Retinal pigment epithelial cell (primary cell): Measurements from ENCODE around the gene TEAD1.

Source experiments
- DNase-seq: peaks from one replicate; pipeline ENCODE4 v3.0.0-alpha.2; 2010; ENCODE audit warnings: low read depth
- H3K4me3 ChIP-seq: 2 replicates; pipeline ENCODE4 v1.5.1; 2011; ENCODE audit warnings: mild to moderate bottlenecking, low read length, control low read depth, moderate library complexity
- CTCF ChIP-seq: conservative IDR thresholded peaks from 2 replicates; pipeline ENCODE4 v1.5.1; 2011; ENCODE audit warnings: low read depth, low read length, control low read depth, inconsistent platforms

TEAD1 gene

GRCh38 chr11:12762696-12763324, 88.6 kb downstream of the TEAD1 start:
- H3K4me3 ChIP-seq = no peak overlapping the region
- DNase-seq = no peak
- TF ChIP-seq CTCF = no peak

DNA sequence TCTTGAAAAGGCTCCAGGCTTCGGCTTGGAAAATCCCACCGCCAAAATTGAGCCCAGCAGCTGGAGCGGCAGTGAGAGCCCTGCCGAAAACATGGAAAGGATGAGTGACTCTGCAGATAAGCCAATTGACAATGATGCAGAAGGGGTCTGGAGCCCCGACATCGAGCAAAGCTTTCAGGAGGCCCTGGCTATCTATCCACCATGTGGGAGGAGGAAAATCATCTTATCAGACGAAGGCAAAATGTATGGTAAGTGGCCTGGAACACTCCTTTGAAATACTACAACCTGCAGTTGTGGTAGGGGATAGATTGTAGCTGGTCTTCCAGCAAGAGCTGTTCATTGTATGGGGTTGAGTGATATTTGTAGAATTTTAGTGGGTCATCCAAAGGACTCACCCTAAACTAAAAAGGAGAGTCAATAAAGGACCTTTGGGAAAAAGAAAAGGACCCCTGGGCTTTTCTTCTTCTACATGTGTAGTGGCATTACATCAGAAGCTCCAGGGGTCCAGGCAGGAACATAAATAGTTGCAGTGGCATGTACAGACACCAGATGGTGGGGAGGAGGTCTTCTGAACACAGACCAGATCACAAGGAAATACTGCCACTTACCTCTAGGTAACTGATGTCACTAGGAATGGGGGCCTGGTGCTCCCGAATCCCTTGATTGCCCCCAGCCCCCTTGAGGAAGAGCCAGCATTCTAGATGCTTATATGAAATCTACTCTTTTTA, 90.1 kb downstream of the TEAD1 start:
- DNase-seq = no peak
- TF ChIP-seq CTCF = no peak
- H3K4me3 ChIP-seq = no peak overlapping the region

- no peak overlapping the region for H3K4me3 ChIP-seq
- no peak for DNase-seq
- TF ChIP-seq CTCF = no peak
Measured at GRCh38 chr11:12765428-12765827, 91.2 kb downstream of the TEAD1 start.

- H3K4me3 ChIP-seq = no peak overlapping the region
- DNase-seq = no peak
- no peak for TF ChIP-seq CTCF
Measured at GRCh38 chr11:12767027-12767426, 92.8 kb downstream of the TEAD1 start.

DNA sequence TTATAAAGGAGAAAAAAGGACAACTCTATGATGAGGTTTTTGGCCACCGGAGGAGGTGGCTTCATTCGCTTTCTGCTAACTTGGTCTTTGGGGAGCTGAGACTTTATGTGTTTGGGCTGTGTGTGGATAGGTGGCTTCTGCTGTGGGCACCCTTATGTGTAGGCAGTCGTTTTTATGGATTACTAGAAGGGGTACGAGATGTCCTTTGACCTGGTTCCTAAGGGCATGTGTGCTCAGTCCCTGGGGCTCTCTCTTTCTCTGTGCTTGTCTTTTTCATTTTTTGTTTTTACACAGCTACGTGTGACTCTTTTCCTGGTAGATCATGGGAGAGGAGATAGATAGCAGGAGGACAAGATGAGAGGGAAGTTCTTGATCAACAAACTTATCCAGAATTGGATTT, 93.4 kb downstream of the TEAD1 start:
- no peak for TF ChIP-seq CTCF
- no peak for DNase-seq
- no peak overlapping the region for H3K4me3 ChIP-seq

GRCh38 chr11:12768726-12769673, 94.8 kb downstream of the TEAD1 start:
- DNase-seq = no peak
- H3K4me3 ChIP-seq = no peak overlapping the region
- TF ChIP-seq CTCF = no peak
